Measurements from ENCODE around the gene GRM7.

DNA sequence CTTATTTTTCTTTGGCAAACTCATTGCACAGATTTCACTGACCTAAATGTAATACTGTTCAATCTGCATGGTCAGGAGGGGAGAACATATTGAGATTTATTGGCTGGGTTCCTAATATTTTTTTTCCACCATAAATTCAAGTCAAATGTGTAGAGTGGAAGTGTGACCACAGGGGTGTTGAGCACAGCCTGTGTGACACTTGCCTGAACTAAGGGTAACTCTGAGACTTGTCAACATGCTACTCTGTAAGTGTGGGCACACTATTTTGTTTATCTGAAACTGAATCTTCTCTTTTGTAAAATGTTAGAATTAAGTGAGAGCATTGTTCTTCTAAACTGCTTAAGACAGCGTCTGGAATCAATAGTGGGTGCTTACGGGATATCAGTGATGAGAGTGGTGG, 516.2 kb downstream of the GRM7 start:
- TF ChIP-seq, protein P1, sequence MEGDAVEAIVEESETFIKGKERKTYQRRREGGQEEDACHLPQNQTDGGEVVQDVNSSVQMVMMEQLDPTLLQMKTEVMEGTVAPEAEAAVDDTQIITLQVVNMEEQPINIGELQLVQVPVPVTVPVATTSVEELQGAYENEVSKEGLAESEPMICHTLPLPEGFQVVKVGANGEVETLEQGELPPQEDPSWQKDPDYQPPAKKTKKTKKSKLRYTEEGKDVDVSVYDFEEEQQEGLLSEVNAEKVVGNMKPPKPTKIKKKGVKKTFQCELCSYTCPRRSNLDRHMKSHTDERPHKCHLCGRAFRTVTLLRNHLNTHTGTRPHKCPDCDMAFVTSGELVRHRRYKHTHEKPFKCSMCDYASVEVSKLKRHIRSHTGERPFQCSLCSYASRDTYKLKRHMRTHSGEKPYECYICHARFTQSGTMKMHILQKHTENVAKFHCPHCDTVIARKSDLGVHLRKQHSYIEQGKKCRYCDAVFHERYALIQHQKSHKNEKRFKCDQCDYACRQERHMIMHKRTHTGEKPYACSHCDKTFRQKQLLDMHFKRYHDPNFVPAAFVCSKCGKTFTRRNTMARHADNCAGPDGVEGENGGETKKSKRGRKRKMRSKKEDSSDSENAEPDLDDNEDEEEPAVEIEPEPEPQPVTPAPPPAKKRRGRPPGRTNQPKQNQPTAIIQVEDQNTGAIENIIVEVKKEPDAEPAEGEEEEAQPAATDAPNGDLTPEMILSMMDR (conservative IDR thresholded peaks at IDR 0.05; ENCODE audit: low read depth, low read length), result no peak
- no peak for TF ChIP-seq BHLHE40 (IDR thresholded peaks at IDR 0.05; ENCODE audit: low read depth, low read length)
- TF ChIP-seq SMC3 (IDR thresholded peaks at IDR 0.05; ENCODE audit: low read depth, low read length), result no peak
- TF ChIP-seq RAD21 (IDR thresholded peaks at IDR 0.05; ENCODE audit: low read length), result no peak
- TF ChIP-seq POLR2A (IDR thresholded peaks at IDR 0.05; ENCODE audit: low read depth, low read length), result no peak
- TF ChIP-seq MAFK (IDR thresholded peaks at IDR 0.05; ENCODE audit: low read depth, low read length), result no peak
- TF ChIP-seq, protein P2, sequence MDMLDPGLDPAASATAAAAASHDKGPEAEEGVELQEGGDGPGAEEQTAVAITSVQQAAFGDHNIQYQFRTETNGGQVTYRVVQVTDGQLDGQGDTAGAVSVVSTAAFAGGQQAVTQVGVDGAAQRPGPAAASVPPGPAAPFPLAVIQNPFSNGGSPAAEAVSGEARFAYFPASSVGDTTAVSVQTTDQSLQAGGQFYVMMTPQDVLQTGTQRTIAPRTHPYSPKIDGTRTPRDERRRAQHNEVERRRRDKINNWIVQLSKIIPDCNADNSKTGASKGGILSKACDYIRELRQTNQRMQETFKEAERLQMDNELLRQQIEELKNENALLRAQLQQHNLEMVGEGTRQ (IDR thresholded peaks at IDR 0.05; ENCODE audit: low read depth, low read length), result no peak
- no peak for TF ChIP-seq CHD1 (IDR thresholded peaks at IDR 0.05; ENCODE audit: low read depth, low read length)
- no peak for TF ChIP-seq MAZ (IDR thresholded peaks at IDR 0.05; ENCODE audit: borderline replicate concordance, low read depth, low read length)
- TF ChIP-seq MXI1 (IDR thresholded peaks at IDR 0.05; ENCODE audit: borderline replicate concordance, low read depth, low read length), result no peak

Data from IMR-90 (cell line).